H7 (cell line): ENCODE results near the gene DENND2D. TPM values are rescaled to one million over a fixed set of nuclear protein-coding genes. Genes with fewer than 3 reads are reported as not detected.

ENCODE experiments used
- DNase-seq: peaks from one replicate; pipeline ENCODE4 v3.0.0; 2012
- H3K27me3 ChIP-seq: 2 replicates; pipeline ENCODE4 v1.6.0; 2011; ENCODE audit warnings: mild to moderate bottlenecking, low read length; ENCODE audit not compliant: control insufficient read depth, insufficient read depth
- H3K36me3 ChIP-seq: replicated peaks from 2 replicates; pipeline ENCODE4 v1.5.1; 2011; ENCODE audit warnings: low read length; ENCODE audit not compliant: control insufficient read depth, insufficient read depth
- H3K4me3 ChIP-seq: 2 replicates; pipeline ENCODE4 v1.5.1; 2011; ENCODE audit warnings: low read depth, mild to moderate bottlenecking, control low read depth, low read length, moderate library complexity; ENCODE audit not compliant: insufficient read depth
- total RNA-seq: library from RNA; depleted of rRNA; stranded (reverse); fragments of >200 nt; shearing (Covaris generic); gene quantifications from 2 replicates; pipeline ENCODE4 v1.2.3, GENCODE V29; 2014

The DENND2D gene
- total RNA-seq, 1 experiment from 2014 or later = not detected

DNA sequence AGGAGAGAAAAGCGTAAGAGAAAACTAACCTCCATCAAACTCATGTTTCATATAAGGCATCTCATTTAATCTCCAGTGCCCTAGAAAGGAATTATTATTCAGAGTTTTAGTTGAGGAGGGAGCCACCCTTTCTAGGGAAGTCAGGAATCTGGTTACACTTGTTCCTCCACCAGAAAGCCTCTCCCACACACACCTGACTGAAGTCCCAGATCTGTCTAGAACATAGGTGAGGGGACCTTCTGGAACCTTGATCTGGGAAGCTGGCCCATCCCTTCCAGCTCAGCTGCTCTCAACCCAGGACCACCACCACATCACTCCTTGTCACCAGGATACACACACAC lies 1.9 kb upstream of the DENND2D start:
- no peak for DNase-seq
- Histone ChIP-seq H3K27me3 (peaks cover 11% of the 10 kb centered on the region; the same call in 1 of the 2 replicates), H3K4me3 (no peak overlapping the region), H3K36me3 (no peaks in the 10 kb centered on the region)

DNA sequence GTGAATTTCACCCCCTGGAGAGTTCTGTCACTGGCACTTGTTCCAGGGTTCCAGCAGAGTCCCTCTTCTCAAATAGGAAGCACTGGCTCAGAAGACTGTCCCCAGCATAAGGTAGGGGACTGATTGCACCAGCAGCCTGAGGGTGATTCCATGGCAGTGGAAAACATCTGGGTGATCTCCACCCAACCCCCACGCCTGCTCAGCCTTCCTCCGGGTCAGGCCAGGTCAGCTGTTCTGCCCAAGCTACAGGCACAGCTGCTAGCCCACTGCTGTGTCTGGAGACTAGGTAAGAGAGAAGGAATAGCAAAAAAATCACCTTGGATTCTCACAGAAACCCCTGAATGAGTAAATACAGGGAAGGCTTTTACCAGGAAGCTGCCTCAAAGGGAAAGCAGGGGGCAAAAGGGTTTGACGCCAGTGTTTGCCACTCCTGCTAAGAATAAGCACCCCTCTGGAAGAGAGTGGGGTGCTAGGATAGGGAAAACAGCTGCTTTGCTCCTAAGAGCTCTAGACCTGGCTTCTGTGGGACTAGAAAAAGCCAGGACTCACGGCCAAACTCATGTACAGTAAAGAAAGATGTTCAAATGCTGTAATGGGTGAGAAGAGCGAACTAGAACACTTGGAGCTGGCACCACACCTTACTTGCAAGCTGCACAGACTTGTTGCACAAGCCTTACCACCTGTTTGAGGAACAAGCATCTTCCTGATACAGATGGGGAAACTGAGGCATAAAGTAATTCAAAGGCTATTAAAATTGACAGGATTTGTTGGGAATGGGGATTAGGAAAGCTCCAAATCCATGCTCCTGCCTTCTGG lies 1.0 kb upstream of the DENND2D start:
- Histone ChIP-seq H3K4me3 (no peak overlapping the region), H3K27me3 (peaks cover 11% of the 10 kb centered on the region; the same call in 1 of the 2 replicates), H3K36me3 (no peaks in the 10 kb centered on the region)
- DNase-seq = no peak

DNA sequence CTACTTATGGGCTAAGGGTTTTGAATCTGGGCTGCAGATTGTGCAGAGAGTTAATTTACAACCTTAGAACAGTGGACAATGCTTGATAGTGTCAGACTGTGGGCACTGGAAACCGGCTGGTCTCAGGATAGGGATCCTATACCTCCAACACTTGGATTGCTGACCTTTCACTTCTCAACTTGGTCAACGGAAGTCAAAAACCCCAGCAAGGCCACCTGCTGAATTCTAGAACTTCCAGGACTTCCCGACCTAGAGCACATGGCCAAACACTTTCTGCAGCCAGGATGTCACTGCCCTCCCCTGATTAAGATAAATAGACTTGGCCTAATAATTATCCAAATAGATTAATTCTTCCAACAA lies 336 bp upstream of the DENND2D start:
- no peaks in the 10 kb centered on the region for H3K36me3 ChIP-seq
- DNase-seq = no peak
- H3K27me3 ChIP-seq = peaks cover 11% of the 10 kb centered on the region
- H3K4me3 ChIP-seq = no peak overlapping the region

DNA sequence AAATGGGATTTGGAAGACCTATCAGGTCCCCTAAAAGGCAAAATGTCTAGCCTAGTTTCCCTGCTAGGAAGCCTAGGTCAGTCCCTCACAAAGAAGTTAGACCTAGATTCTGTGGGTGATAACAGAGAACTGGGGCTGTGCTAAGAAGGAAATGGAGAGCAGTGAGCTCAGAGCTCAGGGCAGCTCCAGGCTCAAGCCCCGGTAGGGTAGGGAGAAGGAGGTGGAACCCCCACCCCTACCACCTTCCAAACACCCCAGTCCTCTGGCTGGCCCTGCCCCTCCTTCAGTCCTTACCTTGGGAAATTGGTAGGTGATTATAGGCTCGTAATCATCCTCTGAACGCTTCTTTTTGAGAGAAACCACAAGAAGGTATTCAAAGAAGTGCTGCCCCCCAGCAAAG lies 1.1 kb downstream of the DENND2D start:
- no peaks in the 10 kb centered on the region for H3K36me3 ChIP-seq
- no peak overlapping the region for H3K4me3 ChIP-seq
- H3K27me3 ChIP-seq = peaks cover 3% of the 10 kb centered on the region
- no peak for DNase-seq

DNA sequence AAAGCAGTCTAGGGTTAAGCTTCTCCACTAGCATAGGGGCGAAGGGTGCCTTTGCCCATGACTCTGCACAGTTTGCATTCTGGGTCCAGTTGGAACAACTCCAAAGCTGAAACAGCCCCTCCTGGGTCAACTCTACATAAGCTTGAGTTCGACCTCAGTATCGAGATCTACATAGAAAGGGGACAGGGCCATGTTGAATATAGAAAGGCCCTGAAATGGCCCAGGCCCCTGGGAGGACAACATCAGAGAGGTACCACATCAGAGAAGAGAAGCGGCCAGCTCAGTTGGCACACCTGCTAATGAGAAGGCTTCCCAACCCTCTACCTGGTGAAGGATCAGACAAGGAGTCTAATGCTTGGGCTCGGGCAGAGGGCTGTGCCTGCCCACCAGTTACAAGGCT lies 1.6 kb downstream of the DENND2D start:
- no peak for DNase-seq
- H3K4me3 ChIP-seq = no peak overlapping the region
- H3K27me3 ChIP-seq = peaks cover 3% of the 10 kb centered on the region
- no peaks in the 10 kb centered on the region for H3K36me3 ChIP-seq

DNA sequence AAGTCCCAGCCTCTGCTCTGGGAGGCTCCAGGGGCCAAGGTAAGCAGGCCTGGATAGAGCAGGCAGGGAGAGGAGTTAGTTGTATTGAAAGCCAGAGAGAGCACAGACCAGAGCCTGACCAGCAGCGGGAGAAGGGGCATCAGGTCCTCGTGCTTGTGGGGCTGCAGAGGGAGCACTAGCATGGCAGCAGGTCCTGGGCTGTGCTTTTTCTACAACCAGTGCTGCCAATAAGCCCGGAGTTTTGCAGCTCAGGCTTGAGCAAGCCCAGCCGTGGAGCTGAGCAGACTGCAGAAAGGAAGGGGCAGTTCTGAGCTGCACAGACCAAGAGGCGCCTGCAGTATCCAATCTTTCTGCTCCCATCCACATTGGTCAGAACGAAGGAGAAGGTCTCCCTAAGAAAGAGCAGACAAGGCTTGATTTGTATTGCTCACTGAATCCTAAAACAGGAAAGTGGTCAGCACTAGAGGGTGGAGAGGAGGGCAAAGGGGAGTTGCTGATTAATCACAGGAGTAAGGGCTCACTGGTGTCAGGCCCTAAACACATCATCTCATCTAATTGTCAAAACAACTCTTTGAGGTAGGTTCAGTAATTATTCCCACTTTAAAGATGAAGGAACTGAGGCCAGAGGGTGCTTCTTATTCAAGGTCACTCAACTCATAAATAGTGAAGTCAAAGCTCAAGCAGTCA lies 2.7 kb downstream of the DENND2D start:
- no peaks in the 10 kb centered on the region; the same call in 1 of the 2 replicates for H3K27me3 ChIP-seq
- H3K4me3 ChIP-seq = no peak overlapping the region
- no peaks in the 10 kb centered on the region for H3K36me3 ChIP-seq
- DNase-seq = peak; percentile 79

DNA sequence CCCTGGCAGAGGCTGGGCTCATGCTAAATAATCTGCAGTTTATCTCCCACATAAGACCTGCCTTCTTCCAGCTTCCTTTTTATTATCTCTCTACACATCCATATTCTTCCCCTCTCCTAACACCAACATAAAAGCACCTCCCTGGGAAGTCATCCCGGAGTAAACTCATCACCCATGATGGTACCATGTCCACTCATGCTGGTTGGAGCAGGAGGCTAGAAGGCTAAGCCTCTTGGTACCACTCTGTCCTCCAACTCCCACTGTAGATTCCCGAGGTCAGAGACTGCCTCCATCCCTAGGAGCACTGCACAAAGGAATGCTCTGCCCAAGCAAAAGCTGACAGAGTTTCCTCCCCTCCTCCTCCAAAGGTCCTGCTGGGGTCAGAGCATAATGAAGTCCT lies 4.2 kb downstream of the DENND2D start:
- H3K36me3 ChIP-seq = no peaks in the 10 kb centered on the region

DNA sequence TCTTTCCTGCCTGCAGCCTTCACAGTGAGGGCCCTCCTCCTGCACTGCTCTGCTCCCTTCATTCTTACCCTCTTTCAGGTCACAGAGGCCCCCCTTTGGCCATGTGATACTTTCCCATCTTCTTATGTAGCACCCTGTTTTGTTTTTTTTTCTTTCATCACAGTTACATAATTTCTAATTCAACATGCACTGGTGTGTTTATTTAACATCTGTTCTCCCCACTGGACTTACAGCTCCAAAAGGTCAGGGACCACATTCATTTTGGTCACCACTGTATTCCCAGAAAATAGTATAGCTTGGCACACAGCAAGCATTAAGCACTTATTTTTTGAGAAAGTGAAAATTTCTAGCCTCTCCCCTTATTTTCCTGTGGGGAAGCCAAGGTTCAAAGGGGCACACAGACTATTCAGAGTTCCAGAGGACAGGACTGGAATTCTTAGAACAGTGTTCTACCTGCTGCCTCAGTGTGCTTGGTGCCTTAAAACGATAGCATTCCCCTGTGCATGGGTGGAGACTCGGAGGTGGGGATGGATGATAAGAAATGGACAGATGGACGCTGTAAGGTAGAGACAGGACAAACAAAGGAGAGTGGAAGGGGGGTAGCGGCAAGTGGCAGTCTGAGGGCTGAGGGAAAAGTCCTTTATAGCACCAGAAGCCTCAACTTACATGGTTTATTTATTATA lies 5.3 kb downstream of the DENND2D start:
- Histone ChIP-seq H3K27me3 (no peaks in the 10 kb centered on the region; the same call in 1 of the 2 replicates), H3K4me3 (no peak overlapping the region), H3K36me3 (no peaks in the 10 kb centered on the region)
- DNase-seq = no peak

More for the DNA sequence above, 4.2 kb downstream of the DENND2D start:
- DNase-seq = no peak
- no peak overlapping the region for H3K4me3 ChIP-seq
- H3K27me3 ChIP-seq = no peaks in the 10 kb centered on the region; the same call in 1 of the 2 replicates

DNA sequence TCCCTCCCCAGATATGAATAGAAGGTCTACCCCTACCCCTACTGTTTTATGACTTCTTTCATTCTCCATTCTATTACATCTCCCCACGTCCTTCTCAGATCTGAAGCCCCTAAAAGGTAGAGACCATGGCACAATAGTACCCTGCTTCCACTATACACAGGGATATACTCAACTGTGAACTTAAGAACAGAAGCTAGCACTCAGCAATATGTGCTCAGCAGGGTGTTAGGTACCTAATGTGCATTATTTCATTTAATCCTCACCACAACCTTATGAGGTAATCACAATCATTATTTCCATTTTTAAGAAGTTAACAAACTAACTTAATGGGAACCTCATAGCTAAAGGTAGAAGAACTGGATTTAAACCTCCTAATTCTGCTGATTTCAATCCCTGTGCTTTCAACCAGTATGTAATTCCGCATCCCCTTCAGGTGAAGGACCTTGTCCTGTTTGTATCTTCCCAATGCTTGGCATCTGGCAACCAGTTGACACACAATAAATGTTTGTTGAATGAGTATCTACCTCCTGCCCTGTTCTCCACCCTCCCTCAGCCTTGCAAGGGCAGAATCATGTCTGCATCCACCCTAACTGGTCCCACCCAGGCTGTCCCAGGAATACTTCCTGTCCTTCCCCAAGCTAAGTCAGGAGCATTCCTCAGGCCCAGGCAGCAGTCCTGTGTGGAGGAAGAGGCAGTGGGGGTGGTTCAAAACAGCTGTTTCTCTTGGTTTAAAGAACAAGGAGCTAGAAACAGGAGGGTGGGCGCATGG lies 6.5 kb downstream of the DENND2D start:
- no peaks in the 10 kb centered on the region; the same call in 1 of the 2 replicates for H3K27me3 ChIP-seq
- DNase-seq = peak; percentile 7
- no peaks in the 10 kb centered on the region for H3K36me3 ChIP-seq
- H3K4me3 ChIP-seq = no peak overlapping the region

DNA sequence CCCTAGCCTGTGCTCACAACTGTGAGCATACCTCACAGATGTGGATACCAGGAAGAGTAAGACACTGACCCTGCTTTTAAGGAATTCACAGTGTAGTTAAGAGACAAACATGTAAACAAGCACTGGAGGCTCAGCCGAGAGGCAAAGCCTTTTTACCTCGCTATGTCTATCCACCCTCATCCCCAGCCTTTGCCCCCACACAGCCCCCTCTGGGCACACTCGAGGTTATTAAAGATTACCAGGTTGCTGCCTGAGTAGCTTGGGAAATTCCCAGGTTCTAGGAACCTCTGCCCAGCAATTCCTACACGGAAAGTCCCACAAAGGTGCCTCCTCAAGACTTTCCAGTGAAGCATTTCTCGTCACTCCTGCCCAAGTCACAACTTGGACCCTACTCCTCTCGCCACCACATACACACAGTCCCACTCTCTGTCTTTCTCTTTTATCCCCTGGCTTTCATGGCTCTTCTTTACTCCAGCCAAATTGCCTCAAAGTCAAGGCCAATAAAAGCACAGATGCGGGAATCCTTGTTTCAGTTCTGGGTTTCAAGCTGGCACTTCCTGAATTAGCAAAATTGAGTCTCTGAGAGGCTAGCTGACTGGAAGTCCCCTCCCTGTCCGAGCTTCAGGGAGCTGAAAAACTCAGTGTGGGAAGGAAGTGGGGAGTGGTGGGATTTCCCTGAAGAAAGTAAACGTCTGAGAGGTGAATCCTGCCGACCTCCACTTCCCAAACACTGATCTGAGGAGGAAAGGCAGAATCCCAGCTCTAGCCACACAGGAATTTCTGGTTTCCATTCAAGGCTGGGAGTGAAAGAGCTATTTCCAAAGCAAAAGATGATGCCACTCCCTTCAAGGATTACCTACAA lies 7.6 kb downstream of the DENND2D start:
- peak; percentile 10 for DNase-seq

DNA sequence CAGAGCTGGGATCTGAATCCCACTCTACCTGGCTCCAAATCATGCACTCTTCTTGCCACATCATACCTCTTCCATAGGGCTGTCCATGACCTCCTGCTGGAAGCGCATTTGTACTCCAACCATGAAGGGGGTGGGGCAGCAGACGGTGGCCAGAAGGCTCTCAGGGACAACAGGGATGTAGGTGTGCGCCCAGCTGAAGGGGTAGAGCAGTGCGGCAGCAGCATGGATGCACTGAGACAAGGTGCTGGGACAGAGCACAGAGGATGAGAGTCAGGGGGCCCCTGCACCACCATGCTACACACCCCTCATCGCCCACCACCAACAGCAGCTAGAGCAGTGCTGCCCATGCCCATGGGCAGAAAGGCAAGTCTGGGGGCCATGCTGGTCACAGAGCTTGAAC lies 8.4 kb downstream of the DENND2D start:
- Histone ChIP-seq H3K27me3 (no peaks in the 10 kb centered on the region; the same call in 1 of the 2 replicates), H3K4me3 (no peak overlapping the region), H3K36me3 (peaks cover 3% of the 10 kb centered on the region; the same call in 1 of the 2 replicates)
- peak; percentile 5 for DNase-seq

More for the DNA sequence above, 7.6 kb downstream of the DENND2D start:
- no peaks in the 10 kb centered on the region; the same call in 1 of the 2 replicates for H3K27me3 ChIP-seq
- no peak overlapping the region for H3K4me3 ChIP-seq
- H3K36me3 ChIP-seq = no peaks in the 10 kb centered on the region

DNA sequence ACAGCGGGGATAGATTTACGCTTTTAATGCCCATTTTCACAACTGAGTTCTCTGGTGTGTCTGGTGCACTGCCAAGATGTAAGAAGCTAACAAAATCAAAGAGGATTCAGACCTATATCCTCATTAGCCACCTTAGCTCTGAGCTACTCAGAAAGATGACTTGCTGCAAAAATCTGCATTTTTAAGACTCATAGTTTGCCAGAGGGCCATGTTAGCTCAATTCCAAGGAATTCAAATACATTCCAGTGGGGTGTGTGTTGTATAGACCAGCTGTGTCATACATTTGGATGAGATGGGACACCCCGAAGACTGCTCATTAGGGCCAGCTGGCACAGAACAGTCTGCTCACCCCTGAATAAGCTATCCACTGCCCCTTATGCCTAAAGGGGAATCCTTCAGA lies 8.9 kb downstream of the DENND2D start:
- DNase-seq = no peak
- Histone ChIP-seq H3K36me3 (peaks cover 4% of the 10 kb centered on the region), H3K4me3 (no peak overlapping the region)

DNA sequence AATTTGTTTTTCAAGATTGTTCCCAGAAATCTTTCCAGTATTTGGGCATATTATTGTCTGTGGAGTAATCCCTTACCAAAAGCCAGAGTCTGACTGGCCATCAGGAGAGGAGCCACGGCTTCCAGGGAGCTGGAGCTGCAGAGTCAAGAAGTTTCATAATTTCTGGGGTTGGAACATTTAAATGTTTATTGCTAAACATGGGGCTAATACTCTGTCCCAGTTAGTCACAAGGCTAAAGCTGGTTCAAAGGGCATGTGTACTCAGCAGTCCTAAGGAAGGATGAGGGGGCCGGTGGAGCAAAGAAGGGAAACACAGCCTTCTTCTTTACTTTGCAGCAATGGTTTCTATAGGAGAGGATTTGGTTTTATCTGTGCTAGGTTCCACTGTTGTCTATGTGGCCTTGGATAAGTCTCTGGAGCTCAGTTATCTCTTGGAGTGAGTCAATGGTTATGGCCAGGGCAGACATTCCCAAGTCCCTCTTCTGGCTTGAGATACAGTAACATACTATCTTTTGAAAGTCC lies 9.5 kb downstream of the DENND2D start:
- Histone ChIP-seq H3K27me3 (no peaks in the 10 kb centered on the region; the same call in 1 of the 2 replicates), H3K36me3 (peaks cover 4% of the 10 kb centered on the region), H3K4me3 (no peak overlapping the region)
- peak; percentile 4 for DNase-seq

More for the DNA sequence above, 8.9 kb downstream of the DENND2D start:
- no peaks in the 10 kb centered on the region; the same call in 1 of the 2 replicates for H3K27me3 ChIP-seq
